Mesendoderm (in vitro differentiated cells): ENCODE measurements around the gene CREB3.

Experiments used
- DNase-seq: peaks from one replicate; pipeline ENCODE4 v3.0.0; 2013
- H2AK5ac ChIP-seq: 2 replicates; pipeline ENCODE4 v1.6.1; 2013; ENCODE audit warnings: low read length, inconsistent platforms
- H2BK120ac ChIP-seq: 2 replicates; pipeline ENCODE4 v1.6.1; 2013; ENCODE audit warnings: low read depth, mild to moderate bottlenecking, low read length, moderate library complexity, mixed read lengths
- H2BK15ac ChIP-seq: replicated peaks from 2 replicates; pipeline ENCODE4 v1.6.1; 2013; ENCODE audit warnings: low read depth, mild to moderate bottlenecking, moderate library complexity
- H2BK5ac ChIP-seq: 2 replicates; pipeline ENCODE4 v1.6.1; 2013; ENCODE audit warnings: low read length, inconsistent platforms
- H3K18ac ChIP-seq: 2 replicates; pipeline ENCODE4 v1.6.1; 2013; ENCODE audit warnings: mild to moderate bottlenecking, low read length, mixed read lengths
- H3K23ac ChIP-seq: one replicate; pipeline ENCODE4 v1.6.1; 2013; ENCODE audit warnings: low read length
- H3K27ac ChIP-seq: 2 replicates; pipeline ENCODE4 v1.5.1; 2013; ENCODE audit warnings: low read depth, mild to moderate bottlenecking, inconsistent platforms, low read length, moderate library complexity
- H3K27me3 ChIP-seq: 2 replicates; pipeline ENCODE4 v1.6.1; 2013; ENCODE audit warnings: low read length, control low read depth, mild to moderate bottlenecking, inconsistent platforms; ENCODE audit not compliant: insufficient read depth, poor library complexity
- H3K36me3 ChIP-seq: 2 replicates; pipeline ENCODE4 v1.6.1; 2013; ENCODE audit warnings: low read length, inconsistent platforms; ENCODE audit not compliant: control insufficient read depth, insufficient read depth
- H3K4ac ChIP-seq: one replicate; pipeline ENCODE4 v1.6.1; 2013; ENCODE audit warnings: low read depth, mild to moderate bottlenecking, low read length, moderate library complexity
- H3K4me1 ChIP-seq: 2 replicates; pipeline ENCODE4 v1.6.1; 2013; ENCODE audit warnings: low read depth, low read length, inconsistent platforms; ENCODE audit not compliant: control insufficient read depth
- H3K4me2 ChIP-seq: 2 replicates; pipeline ENCODE4 v1.6.1; 2013; ENCODE audit warnings: low read length
- H3K4me3 ChIP-seq: 2 replicates; pipeline ENCODE4 v1.5.1; 2013; ENCODE audit warnings: mild to moderate bottlenecking, low read length
- H3K56ac ChIP-seq: one replicate; pipeline ENCODE4 v1.6.1; 2013; ENCODE audit warnings: low read length
- H3K79me1 ChIP-seq: 2 replicates; pipeline ENCODE4 v1.6.1; 2013; ENCODE audit warnings: low read length, inconsistent platforms
- H3K79me2 ChIP-seq: 2 replicates; pipeline ENCODE4 v1.6.1; 2013; ENCODE audit warnings: mild to moderate bottlenecking, low read length; ENCODE audit not compliant: control insufficient read depth, insufficient read depth
- H3K9ac ChIP-seq: 2 replicates; pipeline ENCODE4 v1.6.1; 2013; ENCODE audit warnings: low read length, inconsistent platforms
- H4K5ac ChIP-seq: one replicate; pipeline ENCODE4 v1.6.1; 2013; ENCODE audit warnings: low read length
- H4K8ac ChIP-seq: one replicate; pipeline ENCODE4 v1.6.1; 2013; ENCODE audit warnings: low read depth, mild to moderate bottlenecking, control low read depth, low read length, moderate library complexity
- WGBS: extraction: QIAGEN DNeasy Blood & Tissue Kit; methylation state at CpG from one replicate; pipeline ENCODE4 v1.1.7; 2013; ENCODE audit warnings: low lambda C conversion rate, missing lambda C conversion rate; ENCODE audit not compliant: insufficient coverage; ENCODE audit errors: extremely low coverage; 5-methylcytosine and 5-hydroxymethylcytosine counted together

CREB3 gene

GRCh38 chr9:35741740-35742139 is 9.3 kb downstream of the CREB3 start:
- no peak overlapping the region for H2AK5ac ChIP-seq
- no peak overlapping the region for H3K9ac ChIP-seq
- no peak overlapping the region for H4K8ac ChIP-seq
- no peak overlapping the region for H2BK15ac ChIP-seq
- no peak overlapping the region for H3K4me2 ChIP-seq
- DNase-seq: no peak
- peaks cover 15% of the 10 kb centered on the region for H3K79me1 ChIP-seq
- no peak overlapping the region for H3K4me3 ChIP-seq
- no peak overlapping the region for H3K4ac ChIP-seq
- no peaks in the 10 kb centered on the region for H3K27me3 ChIP-seq
- peaks cover 2% of the 10 kb centered on the region for H3K4me1 ChIP-seq
- peaks cover 12% of the 10 kb centered on the region for H3K79me2 ChIP-seq
- H3K36me3 ChIP-seq: peaks cover 34% of the 10 kb centered on the region
- no peak overlapping the region for H3K27ac ChIP-seq
- WGBS: no CpG with 5 or more reads among the region's 7 CpGs
- H4K5ac ChIP-seq: no peak overlapping the region
- no peak overlapping the region for H3K56ac ChIP-seq
- no peak overlapping the region for H3K18ac ChIP-seq
- no peak overlapping the region for H2BK120ac ChIP-seq
- H3K23ac ChIP-seq: no peak overlapping the region
- no peak overlapping the region for H2BK5ac ChIP-seq

GRCh38 chr9:35743452-35743851 is 11.0 kb downstream of the CREB3 start:
- H3K79me1 ChIP-seq: peaks cover 24% of the 10 kb centered on the region
- H2AK5ac ChIP-seq: no peak overlapping the region
- H3K56ac ChIP-seq: no peak overlapping the region
- H4K5ac ChIP-seq: no peak overlapping the region
- no CpG with 5 or more reads among the region's 2 CpGs for WGBS
- H3K79me2 ChIP-seq: peaks cover 29% of the 10 kb centered on the region
- no peak overlapping the region for H3K27ac ChIP-seq
- no peak overlapping the region for H2BK120ac ChIP-seq
- no peaks in the 10 kb centered on the region for H3K27me3 ChIP-seq
- DNase-seq: no peak
- no peak overlapping the region for H3K4ac ChIP-seq
- no peak overlapping the region for H4K8ac ChIP-seq
- H3K4me2 ChIP-seq: no peak overlapping the region
- H3K36me3 ChIP-seq: peaks cover 27% of the 10 kb centered on the region
- H2BK15ac ChIP-seq: no peak overlapping the region
- no peak overlapping the region for H3K4me3 ChIP-seq
- no peak overlapping the region for H3K23ac ChIP-seq
- peaks cover 12% of the 10 kb centered on the region for H3K4me1 ChIP-seq
- no peak overlapping the region for H3K18ac ChIP-seq
- H3K9ac ChIP-seq: no peak overlapping the region
- no peak overlapping the region for H2BK5ac ChIP-seq

GRCh38 chr9:35743880-35744518 is 11.5 kb downstream of the CREB3 start:
- no peak for DNase-seq
- peaks cover 22% of the 10 kb centered on the region for H3K36me3 ChIP-seq

GRCh38 chr9:35745569-35745968 is 13.1 kb downstream of the CREB3 start:
- no peak overlapping the region for H2BK15ac ChIP-seq
- no peak overlapping the region for H4K5ac ChIP-seq
- H2BK120ac ChIP-seq: no peak overlapping the region
- no peak overlapping the region for H3K27ac ChIP-seq
- H3K4ac ChIP-seq: no peak overlapping the region
- H3K27me3 ChIP-seq: no peaks in the 10 kb centered on the region
- no peak overlapping the region for H3K18ac ChIP-seq
- H3K36me3 ChIP-seq: peaks cover 16% of the 10 kb centered on the region
- H3K79me1 ChIP-seq: peaks cover 28% of the 10 kb centered on the region
- no CpG with 5 or more reads among the region's 1 CpG for WGBS
- H3K4me2 ChIP-seq: no peak overlapping the region
- no peak for DNase-seq
- no peak overlapping the region for H3K23ac ChIP-seq
- H3K56ac ChIP-seq: no peak overlapping the region
- no peak overlapping the region for H2AK5ac ChIP-seq
- H4K8ac ChIP-seq: no peak overlapping the region
- H3K4me3 ChIP-seq: no peak overlapping the region
- no peak overlapping the region for H3K9ac ChIP-seq
- H2BK5ac ChIP-seq: no peak overlapping the region
- H3K79me2 ChIP-seq: peaks cover 31% of the 10 kb centered on the region
- H3K4me1 ChIP-seq: peaks cover 15% of the 10 kb centered on the region

More at GRCh38 chr9:35743880-35744518, 11.5 kb downstream of the CREB3 start:
- no peak overlapping the region for H2BK15ac ChIP-seq
- no peak overlapping the region for H2BK5ac ChIP-seq
- no peak overlapping the region for H3K23ac ChIP-seq
- H3K4ac ChIP-seq: no peak overlapping the region
- H3K18ac ChIP-seq: no peak overlapping the region
- peaks cover 24% of the 10 kb centered on the region for H3K79me1 ChIP-seq
- H4K8ac ChIP-seq: no peak overlapping the region
- no peak overlapping the region for H3K4me3 ChIP-seq
- no peak overlapping the region for H2AK5ac ChIP-seq
- H3K4me2 ChIP-seq: no peak overlapping the region
- no peaks in the 10 kb centered on the region for H3K27me3 ChIP-seq
- H3K56ac ChIP-seq: no peak overlapping the region
- H4K5ac ChIP-seq: no peak overlapping the region
- H3K27ac ChIP-seq: no peak overlapping the region
- no peak overlapping the region for H2BK120ac ChIP-seq
- peaks cover 12% of the 10 kb centered on the region for H3K4me1 ChIP-seq
- no peak overlapping the region for H3K9ac ChIP-seq
- peaks cover 31% of the 10 kb centered on the region for H3K79me2 ChIP-seq
- no CpG with 5 or more reads among the region's 8 CpGs for WGBS

GRCh38 chr9:35746583-35746982 is 14.1 kb downstream of the CREB3 start:
- H2BK5ac ChIP-seq: no peak overlapping the region
- H2BK15ac ChIP-seq: no peak overlapping the region
- H3K4me1 ChIP-seq: peaks cover 15% of the 10 kb centered on the region
- no peaks in the 10 kb centered on the region for H3K27me3 ChIP-seq
- no peak overlapping the region for H3K4me3 ChIP-seq
- peak overlapping the region; percentile 59 for H3K4me2 ChIP-seq
- H3K36me3 ChIP-seq: peaks cover 16% of the 10 kb centered on the region
- no peak overlapping the region for H3K27ac ChIP-seq
- peaks cover 28% of the 10 kb centered on the region for H3K79me1 ChIP-seq
- DNase-seq: no peak
- peak overlapping the region; percentile 31 for H3K56ac ChIP-seq
- H2AK5ac ChIP-seq: no peak overlapping the region
- peaks cover 31% of the 10 kb centered on the region for H3K79me2 ChIP-seq
- no CpG with 5 or more reads among the region's 3 CpGs for WGBS
- peak overlapping the region; percentile 83 for H3K9ac ChIP-seq
- no peak overlapping the region for H3K23ac ChIP-seq
- no peak overlapping the region for H2BK120ac ChIP-seq
- H4K8ac ChIP-seq: no peak overlapping the region
- H3K4ac ChIP-seq: no peak overlapping the region
- no peak overlapping the region for H4K5ac ChIP-seq
- no peak overlapping the region for H3K18ac ChIP-seq
